Breast epithelium (tissue), 4 donors: Measurements from ENCODE around the gene GIMAP4. TPM values are rescaled to one million over a fixed set of nuclear protein-coding genes. Genes with fewer than 3 reads are reported as not detected.
"Not testable (repeated sequence)": the region's sequence is repeated elsewhere in the genome, so short reads cannot be mapped to it uniquely, and the experiment has no call there.

Experiments used
- DNase-seq, 2 donors: peaks; one replicate each; pipeline ENCODE4 v3.0.0-alpha.2; 2019; ENCODE audit warnings: low spot score in 2 of 2
- H3K27ac ChIP-seq, 2 donors: fragments of 200-600 bp; sonication (generic) in 1 of 2; one replicate each; pipeline ENCODE4 v1.5.1; 2016 to 2019; ENCODE audit warnings: mild to moderate bottlenecking in 1 of 2
- H3K27me3 ChIP-seq, 2 donors: fragments of 200-600 bp; sonication (generic) in 1 of 2; one replicate each; pipeline versions ENCODE4 v1.5.1 to v1.6.0; 2017 to 2019; ENCODE audit warnings: control low read depth in 1 of 2, mild to moderate bottlenecking in 1 of 2
- H3K36me3 ChIP-seq: fragments of 200-600 bp; one replicate; pipeline ENCODE4 v1.5.1; 2019
- H3K4me1 ChIP-seq, 2 donors: fragments of 200-600 bp; sonication (generic); one replicate each; pipeline ENCODE4 v1.5.1; 2016 to 2019; ENCODE audit warnings: control low read depth in 1 of 2
- H3K4me3 ChIP-seq, 3 donors: fragments of 200-600 bp; sonication (generic); 1 replicate in 2 of 3; 2 replicates in 1 of 3; pipeline ENCODE4 v1.5.1; 2016 to 2019; ENCODE audit warnings: mild to moderate bottlenecking in 3 of 3, moderate library complexity in 2 of 3
- H3K9me3 ChIP-seq, 2 donors: fragments of 200-600 bp; sonication (generic) in 1 of 2; one replicate each; pipeline ENCODE4 v1.5.1; 2016 to 2019; ENCODE audit warnings: control low read depth in 1 of 2
- CTCF ChIP-seq, 3 donors: fragments of 450-650 bp; IDR thresholded peaks; one replicate each; pipeline ENCODE4 v1.5.1; 2016 to 2017; ENCODE audit warnings: antibody characterized with exemption in 3 of 3, mild to moderate bottlenecking in 3 of 3, moderate library complexity in 3 of 3
- POLR2A ChIP-seq: fragments of 450-650 bp; IDR thresholded peaks from one replicate; pipeline ENCODE4 v1.6.1; 2016; ENCODE audit warnings: antibody characterized with exemption, mild to moderate bottlenecking, moderate library complexity
- POLR2AphosphoS5 ChIP-seq, 3 donors: sonication (generic); formaldehyde crosslinking; IDR thresholded peaks; one replicate each; pipeline ENCODE4 v1.6.1; 2017; ENCODE audit warnings: antibody characterized with exemption in 3 of 3
- intact Hi-C: fragments of 100-400 bp; cut with DNase I; formaldehyde crosslinking; loops from one replicate; pipeline ENCODE4 v1.15.1; 2023; ENCODE audit warnings: low total_unique reads
- total RNA-seq, 3 donors: library from RNA; depleted of rRNA; stranded (reverse); fragments of >200 nt; gene quantifications; one replicate each; pipeline ENCODE4 v1.1.0, GENCODE V29; 2016

Gene GIMAP4
- total RNA-seq, 3 donors from 2014 or later: 19.3 to 29.8 (median 29.2) TPM

GRCh38 chr7:150594805-150595204 lies 27.6 kb downstream of the GIMAP4 start:
- H3K36me3 ChIP-seq: no peaks in the 10 kb centered on the region
- no peak overlapping the region for H3K27ac ChIP-seq
- H3K4me1 ChIP-seq: no peaks in the 10 kb centered on the region
- intact Hi-C loops: no loop called here
- H3K27me3 ChIP-seq: no peaks in the 10 kb centered on the region
- no peak for DNase-seq
- peaks cover 2 to 18% of the 10 kb centered on the region in 2 donors for H3K9me3 ChIP-seq
- H3K4me3 ChIP-seq: no peak overlapping the region
- TF ChIP-seq CTCF (IDR thresholded peaks at IDR 0.05) (no peak), POLR2AphosphoS5 (IDR thresholded peaks at IDR 0.05) (no peak), POLR2A (no peak)

GRCh38 chr7:150595361-150595760 lies 28.2 kb downstream of the GIMAP4 start:
- intact Hi-C loops: no loop called here
- no peak overlapping the region for H3K4me3 ChIP-seq
- H3K9me3 ChIP-seq: peaks cover 2 to 18% of the 10 kb centered on the region in 2 donors
- no peaks in the 10 kb centered on the region for H3K27me3 ChIP-seq
- DNase-seq: no peak
- H3K36me3 ChIP-seq: no peaks in the 10 kb centered on the region
- H3K4me1 ChIP-seq: no peaks in the 10 kb centered on the region
- TF ChIP-seq CTCF (IDR thresholded peaks at IDR 0.05): no peak
- TF ChIP-seq POLR2AphosphoS5 (IDR thresholded peaks at IDR 0.05): no peak
- TF ChIP-seq POLR2A: no peak
- H3K27ac ChIP-seq: no peak overlapping the region

- H3K4me3 ChIP-seq, H3K36me3 ChIP-seq, intact Hi-C loops, H3K4me1 ChIP-seq, H3K27me3 ChIP-seq, H3K27ac ChIP-seq, DNase-seq: not testable (repeated sequence)
- H3K9me3 ChIP-seq: peaks cover 0 to 14% of the 10 kb centered on the region in 2 donors
These were observed 36.4 kb downstream of the GIMAP4 start for GRCh38 chr7:150603600-150603999.

GRCh38 chr7:150610233-150610632 lies 43.0 kb downstream of the GIMAP4 start:
- H3K36me3 ChIP-seq: no peaks in the 10 kb centered on the region
- no peaks in the 10 kb centered on the region for H3K9me3 ChIP-seq
- no peaks in the 10 kb centered on the region for H3K27me3 ChIP-seq
- intact Hi-C loops: no loop called here
- H3K27ac ChIP-seq: no peak overlapping the region
- TF ChIP-seq POLR2AphosphoS5 (IDR thresholded peaks at IDR 0.05): no peak
- TF ChIP-seq POLR2A: no peak
- TF ChIP-seq CTCF (IDR thresholded peaks at IDR 0.05): no peak
- H3K4me1 ChIP-seq: no peaks in the 10 kb centered on the region
- no peak for DNase-seq
- no peak overlapping the region for H3K4me3 ChIP-seq

- no peaks in the 10 kb centered on the region for H3K4me1 ChIP-seq
- H3K9me3 ChIP-seq: no peaks in the 10 kb centered on the region
- DNase-seq: no peak
- no peak for TF ChIP-seq CTCF (IDR thresholded peaks at IDR 0.05)
- no peak for TF ChIP-seq POLR2AphosphoS5 (IDR thresholded peaks at IDR 0.05)
- TF ChIP-seq POLR2A: no peak
- H3K4me3 ChIP-seq: no peak overlapping the region
- H3K36me3 ChIP-seq: no peaks in the 10 kb centered on the region
- H3K27ac ChIP-seq: no peak overlapping the region
- intact Hi-C loops: no loop called here
- H3K27me3 ChIP-seq: no peaks in the 10 kb centered on the region
These were observed 45.7 kb downstream of the GIMAP4 start for GRCh38 chr7:150612925-150613324.

- Histone ChIP-seq H3K4me1 (no peaks in the 10 kb centered on the region), H3K27ac (no peak overlapping the region), H3K27me3 (no peaks in the 10 kb centered on the region), H3K36me3 (no peaks in the 10 kb centered on the region), H3K4me3 (no peak overlapping the region), H3K9me3 (no peaks in the 10 kb centered on the region)
- intact Hi-C loops: no loop called here
- no peak for DNase-seq
- TF ChIP-seq POLR2AphosphoS5 (IDR thresholded peaks at IDR 0.05): no peak
- no peak for TF ChIP-seq CTCF (IDR thresholded peaks at IDR 0.05)
- TF ChIP-seq POLR2A: no peak
These were observed 46.7 kb downstream of the GIMAP4 start for GRCh38 chr7:150613880-150614279.

- H3K4me3 ChIP-seq, H3K9me3 ChIP-seq, DNase-seq, H3K36me3 ChIP-seq, intact Hi-C loops, H3K27ac ChIP-seq, H3K27me3 ChIP-seq, H3K4me1 ChIP-seq: not testable (repeated sequence)
These were observed 47.2 kb downstream of the GIMAP4 start for GRCh38 chr7:150614426-150614825.

GRCh38 chr7:150615221-150615755 lies 48.1 kb downstream of the GIMAP4 start:
- intact Hi-C loops, DNase-seq: not testable (repeated sequence)

More at GRCh38 chr7:150615221-150615755, 48.1 kb downstream of the GIMAP4 start:
- not testable (repeated sequence) for H3K27ac ChIP-seq, H3K4me1 ChIP-seq, H3K9me3 ChIP-seq, H3K36me3 ChIP-seq, H3K27me3 ChIP-seq, H3K4me3 ChIP-seq
